NCI-H128 (cell line): ENCODE results near the gene FAM186B.
"Not testable (repeated sequence)": the region's sequence is repeated elsewhere in the genome, so short reads cannot be mapped to it uniquely, and the experiment has no call there.

ENCODE experiments used
- DNase-seq: peaks from one replicate; lab custom pipeline; 2025; ENCODE audit not compliant: unreplicated experiment; lab: John Stamatoyannopoulos, UW

FAM186B gene

GRCh38 chr12:49605539-49605938 lies at the start of gene FAM186B:
Gene FAM186B (minus strand): TSS chr12:49605639. CDS start chr12:49605477, 162 bp downstream.
- not testable (repeated sequence) for DNase-seq

GRCh38 chr12:49654715-49655114 lies 49.3 kb upstream of the FAM186B start:
- no peak for DNase-seq

- DNase-seq: no peak
Measured at GRCh38 chr12:49652921-49653520, 47.6 kb upstream of the FAM186B start.

GRCh38 chr12:49651855-49652254 lies 46.4 kb upstream of the FAM186B start:
- DNase-seq: no peak

DNA sequence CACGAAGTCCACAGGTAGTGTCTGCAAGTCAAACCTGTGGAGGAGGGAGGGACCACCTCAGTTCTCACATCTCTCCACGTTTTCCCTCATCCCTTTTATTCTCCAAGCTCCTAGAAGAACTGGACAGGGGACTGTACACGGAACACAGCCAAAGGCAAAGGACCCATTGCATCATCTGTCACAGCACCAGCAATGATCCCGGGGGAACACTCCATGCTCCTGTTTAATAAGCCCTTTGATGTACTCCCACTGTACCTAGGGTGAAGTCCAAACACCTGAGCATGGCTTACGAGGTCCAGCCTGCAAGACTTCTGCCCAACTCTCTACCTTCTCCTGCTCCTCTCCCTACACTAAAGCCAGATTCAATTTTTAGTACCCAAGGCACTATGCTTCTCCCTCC lies 44.5 kb upstream of the FAM186B start:
- DNase-seq: no peak

- DNase-seq: no peak
Measured at GRCh38 chr12:49649445-49649844, 44.0 kb upstream of the FAM186B start.

DNA sequence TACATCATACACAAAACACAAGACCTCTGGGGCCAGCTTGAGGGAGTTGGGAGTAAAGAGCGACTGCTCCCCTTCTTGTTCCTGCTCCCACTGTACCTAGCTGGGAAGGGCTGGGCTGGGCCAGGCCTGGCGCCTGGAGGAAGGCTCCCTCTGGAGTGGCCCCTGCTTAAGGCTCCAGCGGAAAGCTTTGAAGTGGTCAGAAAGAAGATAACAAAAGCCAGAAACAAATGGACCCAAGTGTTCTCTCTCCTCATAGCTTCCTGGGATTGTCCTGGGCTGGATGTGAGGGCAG lies 43.2 kb upstream of the FAM186B start:
- DNase-seq: no peak

GRCh38 chr12:49647827-49648711 lies 42.6 kb upstream of the FAM186B start:
- no peak for DNase-seq

- DNase-seq: no peak
Measured at GRCh38 chr12:49646871-49647654, 41.6 kb upstream of the FAM186B start.

DNA sequence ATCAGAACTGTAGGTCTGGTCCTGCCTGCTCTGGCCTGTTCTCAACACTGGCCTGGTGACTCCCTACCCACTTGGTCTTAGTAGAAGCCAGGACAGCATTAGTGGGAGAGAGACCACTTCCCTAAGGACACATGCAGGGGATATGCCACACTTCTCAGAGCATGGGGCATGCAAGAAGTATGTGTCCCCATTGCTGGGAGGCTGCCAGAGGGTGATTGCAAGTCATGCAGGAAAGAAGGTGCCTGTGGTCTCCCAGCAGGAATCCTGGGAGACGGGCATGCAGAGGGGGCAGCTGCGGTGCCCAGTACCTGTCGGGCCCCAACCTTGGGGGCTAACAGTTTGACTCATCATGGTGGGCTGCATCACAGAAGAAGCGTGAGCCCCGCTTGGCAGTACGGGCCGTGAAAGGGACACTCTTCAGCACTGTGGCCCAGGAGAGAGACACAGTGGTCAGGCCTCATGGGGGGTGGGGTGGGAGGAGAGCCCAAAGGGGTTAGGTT lies 40.9 kb upstream of the FAM186B start:
- no peak for DNase-seq

GRCh38 chr12:49645146-49646039 lies 40.0 kb upstream of the FAM186B start:
- no peak for DNase-seq

- peak; percentile 31 for DNase-seq
Measured at GRCh38 chr12:49644620-49644994, 39.2 kb upstream of the FAM186B start.

GRCh38 chr12:49643961-49644619 lies 38.7 kb upstream of the FAM186B start:
- DNase-seq: no peak

DNA sequence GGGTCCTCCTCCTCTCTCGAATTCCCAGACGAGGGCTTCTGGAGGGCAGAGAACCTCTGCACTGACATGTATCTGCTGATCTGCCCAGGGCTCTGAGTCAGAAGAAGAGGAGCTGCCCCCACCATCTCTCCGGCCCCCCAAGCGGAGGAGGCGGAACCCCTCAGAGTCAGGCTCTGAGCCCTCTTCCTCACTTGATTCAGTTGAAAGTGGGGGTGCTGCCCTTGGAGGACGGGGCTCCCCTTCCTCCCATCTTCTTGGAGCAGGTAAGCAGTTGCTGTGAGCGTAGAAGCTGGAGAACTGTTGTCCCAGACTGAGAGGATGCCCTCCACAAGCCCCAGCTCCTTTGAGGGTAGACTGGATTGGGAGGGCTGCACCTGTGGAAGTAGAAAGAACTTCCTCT lies 37.7 kb upstream of the FAM186B start:
- no peak for DNase-seq

DNA sequence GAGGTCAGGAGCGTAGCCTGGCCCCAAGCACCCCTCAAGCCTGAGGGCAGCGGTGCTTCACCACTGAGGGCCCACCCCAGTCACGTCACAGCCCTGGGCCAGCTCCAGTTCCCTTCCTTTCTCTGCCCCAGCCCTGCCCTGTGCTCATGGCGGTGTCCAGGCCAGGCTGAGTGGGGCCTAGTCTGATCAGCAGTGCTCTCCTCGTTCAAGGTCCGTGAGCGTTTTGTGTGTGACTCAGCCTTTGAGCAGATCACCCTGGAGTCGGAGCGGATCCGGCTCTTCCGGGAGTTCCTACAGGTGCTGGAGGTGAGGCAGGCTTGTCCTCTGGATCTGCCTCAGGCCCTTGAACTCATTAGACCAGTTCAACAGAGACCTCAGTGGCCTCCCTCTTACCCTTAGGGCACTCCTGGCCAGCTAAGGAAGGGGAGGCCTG lies 36.9 kb upstream of the FAM186B start:
- no peak for DNase-seq

DNA sequence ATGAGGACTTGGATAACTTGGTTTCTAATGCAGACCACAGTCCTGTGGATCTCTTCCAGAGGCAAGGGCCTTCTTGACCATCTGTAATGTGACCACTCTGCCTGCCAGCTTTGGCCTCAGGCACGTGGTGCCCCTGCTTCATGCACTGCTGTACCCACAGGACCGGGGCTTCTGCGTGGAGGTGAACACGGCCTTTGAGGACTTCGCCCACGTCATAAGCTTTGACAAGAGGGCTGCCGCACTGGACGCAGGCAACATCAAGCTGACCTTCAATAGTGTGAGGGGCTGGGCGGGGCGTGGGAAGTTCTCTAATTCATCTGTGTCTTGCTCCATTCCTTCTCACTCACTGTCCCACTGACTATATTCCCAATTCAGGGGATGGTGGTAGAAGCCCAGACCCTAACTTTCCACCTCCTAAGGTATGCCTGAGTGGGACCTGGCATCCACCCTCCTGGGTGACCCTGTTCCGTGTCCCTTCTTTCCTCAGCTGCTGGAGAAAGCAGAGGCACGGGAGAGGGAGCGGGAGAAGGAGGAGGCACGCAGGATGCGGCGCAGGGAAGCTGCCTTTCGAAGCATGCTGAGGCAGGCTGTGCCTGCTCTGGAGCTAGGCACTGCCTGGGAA lies 36.4 kb upstream of the FAM186B start:
- DNase-seq: no peak

DNA sequence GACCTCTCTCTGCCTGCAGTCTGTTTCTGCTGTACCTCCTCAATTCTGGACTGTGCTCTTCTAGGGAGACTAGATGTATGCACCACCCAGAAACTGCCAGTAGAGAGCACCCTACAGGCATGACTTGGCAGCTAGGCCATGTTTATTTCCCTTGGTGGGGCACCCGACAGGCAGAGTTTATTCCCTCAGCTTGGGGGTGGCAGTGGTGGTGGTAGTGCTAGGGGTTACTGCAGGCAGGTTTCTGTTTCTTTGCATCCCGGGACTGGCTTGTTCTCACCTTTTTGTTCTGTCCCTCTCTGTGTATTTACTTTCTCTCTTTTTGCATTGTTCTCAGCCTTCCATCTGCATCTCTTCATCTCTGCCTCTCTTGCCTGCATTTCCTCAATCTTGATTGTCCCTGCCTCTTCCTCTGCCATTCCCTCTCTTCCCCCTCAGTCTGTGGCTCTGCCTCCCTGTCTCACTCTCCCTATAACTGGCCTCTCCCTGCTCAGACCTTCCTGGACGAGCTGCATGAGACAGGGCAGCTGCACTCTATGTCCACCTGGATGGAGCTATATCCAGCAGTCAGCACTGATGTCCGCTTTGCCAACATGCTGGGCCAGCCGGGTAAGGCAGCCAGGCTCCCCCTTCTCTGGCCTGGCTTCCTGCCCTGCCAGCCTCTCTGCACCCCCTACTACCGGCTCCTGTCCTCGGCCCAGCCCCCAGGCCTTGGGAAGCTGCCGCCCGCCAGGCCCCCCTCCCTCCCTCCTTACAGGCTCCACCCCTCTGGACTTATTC lies 31.7 kb upstream of the FAM186B start:
- peak; percentile 7 for DNase-seq

- DNase-seq: no peak
Measured at GRCh38 chr12:49636574-49636973, 31.1 kb upstream of the FAM186B start.

DNA sequence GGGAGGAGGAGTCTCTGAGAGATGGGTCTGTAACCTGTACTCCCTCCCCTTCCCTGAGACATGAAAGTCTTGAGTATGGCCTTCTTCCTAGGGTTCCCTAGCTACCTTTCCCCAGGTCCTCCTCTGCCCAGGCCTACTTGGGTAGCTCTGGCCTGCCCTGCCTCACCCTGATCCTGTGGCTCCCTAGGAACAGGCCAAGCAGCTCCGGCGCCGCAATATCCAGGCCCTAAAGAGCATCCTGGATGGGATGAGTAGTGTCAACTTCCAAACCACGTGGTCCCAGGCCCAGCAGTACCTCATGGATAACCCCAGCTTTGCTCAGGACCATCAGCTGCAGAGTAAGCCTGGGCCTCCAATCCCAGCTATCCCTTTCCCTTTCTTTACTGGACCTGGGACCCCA lies 30.2 kb upstream of the FAM186B start:
- DNase-seq: no peak
